Measurements from ENCODE around the gene SCFD1.

The SCFD1 gene

GRCh38 chr14:30759172-30760125 is 137.3 kb downstream of the SCFD1 start:
- DNase-seq = no peak

GRCh38 chr14:30763891-30764290 is 141.8 kb downstream of the SCFD1 start:
- DNase-seq = no peak

GRCh38 chr14:30767624-30768023 is 145.5 kb downstream of the SCFD1 start:
- DNase-seq = no peak

GRCh38 chr14:30768791-30769190 is 146.7 kb downstream of the SCFD1 start:
- no peak for DNase-seq

GRCh38 chr14:30770376-30770775 is 148.3 kb downstream of the SCFD1 start:
- DNase-seq = no peak

- no peak for DNase-seq
These were observed 149.5 kb downstream of the SCFD1 start for GRCh38 chr14:30771595-30771994.

- DNase-seq = no peak
These were observed 157.1 kb downstream of the SCFD1 start for GRCh38 chr14:30779210-30779609.
